Spleen (tissue), 11 donors: Measurements from ENCODE around the gene STYXL1. TPM values are rescaled to one million over a fixed set of nuclear protein-coding genes. Genes with fewer than 3 reads are reported as not detected.

Experiments used
- DNase-seq: peaks from one replicate; pipeline ENCODE4 v3.0.0-alpha.2; 2020
- H3K27ac ChIP-seq, 8 donors: fragments of 200-600 bp; sonication (generic) in 7 of 8; 1 replicate in 4 of 8; 2 replicates in 4 of 8; pipeline versions ENCODE4 v1.5.0 to v1.8.0; 2016 to 2021; ENCODE audit warnings: inconsistent platforms in 4 of 8, mild to moderate bottlenecking in 4 of 8, moderate library complexity in 1 of 8
- H3K27me3 ChIP-seq, 7 donors: fragments of 200-600 bp; sonication (generic) in 6 of 7; replicated peaks in 1 of 7; 1 replicate in 4 of 7; 2 replicates in 3 of 7; pipeline versions ENCODE4 v1.5.0 to v1.8.0; 2016 to 2021; ENCODE audit warnings: inconsistent platforms in 3 of 7, mild to moderate bottlenecking in 1 of 7
- H3K36me3 ChIP-seq, 6 donors: fragments of 200-600 bp; sonication (generic) in 5 of 6; 1 replicate in 4 of 6; 2 replicates in 2 of 6; pipeline versions ENCODE4 v1.5.0 to v1.8.0; 2016 to 2021; ENCODE audit warnings: inconsistent platforms in 2 of 6
- H3K4me1 ChIP-seq, 6 donors: fragments of 200-600 bp; sonication (generic) in 5 of 6; 1 replicate in 3 of 6; 2 replicates in 3 of 6; pipeline versions ENCODE4 v1.5.0 to v1.8.0; 2016 to 2021; ENCODE audit warnings: inconsistent platforms in 3 of 6
- H3K4me3 ChIP-seq, 8 donors: fragments of 200-600 bp; sonication (generic) in 7 of 8; 1 replicate in 4 of 8; 2 replicates in 4 of 8; pipeline versions ENCODE4 v1.5.0 to v1.8.0; 2016 to 2021; ENCODE audit warnings: inconsistent platforms in 4 of 8, mild to moderate bottlenecking in 4 of 8, moderate library complexity in 2 of 8
- H3K9me3 ChIP-seq, 8 donors: fragments of 200-600 bp; sonication (generic) in 7 of 8; 1 replicate in 4 of 8; 2 replicates in 4 of 8; pipeline versions ENCODE4 v1.5.0 to v1.8.0; 2016 to 2021; ENCODE audit warnings: inconsistent platforms in 4 of 8
- POLR2A ChIP-seq, 3 donors: fragments of 450-650 bp; IDR thresholded peaks; one replicate each; pipeline ENCODE4 v1.5.1; 2017; ENCODE audit warnings: antibody characterized with exemption in 3 of 3, mild to moderate bottlenecking in 1 of 3
- POLR2AphosphoS5 ChIP-seq, 3 donors: sonication (generic); formaldehyde crosslinking; IDR thresholded peaks; one replicate each; pipeline ENCODE4 v1.5.1; 2017; ENCODE audit warnings: antibody characterized with exemption in 3 of 3
- WGBS, 5 donors: extraction: QIAGEN DNeasy Blood & Tissue Kit in 3 of 5; methylation state at CpG; one replicate each; pipeline versions ENCODE4 v1.1.5 to v1.1.7; 2013 to 2018; 5-methylcytosine and 5-hydroxymethylcytosine counted together
- intact Hi-C: fragments of 100-400 bp; cut with DNase I; formaldehyde crosslinking; loops from one replicate; pipeline ENCODE4 v1.15.0; 2023; ENCODE audit warnings: low total_unique reads
- polyA plus RNA-seq, 3 donors: library from polyadenylated mRNA; stranded (reverse); fragments of 200-250 nt; gene quantifications; one replicate each; pipeline ENCODE4 v1.2.1, GENCODE V29; 2013
- total RNA-seq, 7 donors: library from RNA; depleted of rRNA in 3 of 7; stranded (reverse); fragments of >200 nt in 3 of 7; fragmentation: NEBNext Ultra II Directional in 4 of 7; extraction: Animal tissue kit (Norgen Biotek cat#: 25700) in 4 of 7; gene quantifications; one replicate each; pipeline versions ENCODE4 v1.1.0 to v1.2.1, GENCODE V29; 2016 to 2021
- TF ChIP-seq, protein P1 (sequence below), 11 experiments: fragments of 200-600 bp in 7 of 11; fragments of 450-650 bp in 4 of 11; sonication (generic) in 4 of 11; IDR thresholded peaks in 8 of 11; conservative IDR thresholded peaks in 3 of 11; 1 replicate in 7 of 11; 2 replicates in 4 of 11; pipeline versions ENCODE4 v1.4.0 to v1.8.0; 2016 to 2021; ENCODE audit warnings: antibody characterized with exemption in 11 of 11, inconsistent platforms in 4 of 11, mild to moderate bottlenecking in 1 of 11
- donor health status: healthy with polysubstance abuse.
- donor health status: DM: no; HTN: no; CAD: no; lungs with moderate emphysema.
- donor health status: DM: no; HTN: no; CAD: no.
- donor health status: Bipolar disorder and iron deficiency.
- donor health status: healthy.
- donor health status: DM: no; HTN: no; CAD: no.
- donor health status: DM: yes; HTN: yes; CAD: no.

Gene STYXL1
- total and polyA plus RNA-seq, 10 donors = 18.3 to 60.4 (median 34.4) TPM

DNA sequence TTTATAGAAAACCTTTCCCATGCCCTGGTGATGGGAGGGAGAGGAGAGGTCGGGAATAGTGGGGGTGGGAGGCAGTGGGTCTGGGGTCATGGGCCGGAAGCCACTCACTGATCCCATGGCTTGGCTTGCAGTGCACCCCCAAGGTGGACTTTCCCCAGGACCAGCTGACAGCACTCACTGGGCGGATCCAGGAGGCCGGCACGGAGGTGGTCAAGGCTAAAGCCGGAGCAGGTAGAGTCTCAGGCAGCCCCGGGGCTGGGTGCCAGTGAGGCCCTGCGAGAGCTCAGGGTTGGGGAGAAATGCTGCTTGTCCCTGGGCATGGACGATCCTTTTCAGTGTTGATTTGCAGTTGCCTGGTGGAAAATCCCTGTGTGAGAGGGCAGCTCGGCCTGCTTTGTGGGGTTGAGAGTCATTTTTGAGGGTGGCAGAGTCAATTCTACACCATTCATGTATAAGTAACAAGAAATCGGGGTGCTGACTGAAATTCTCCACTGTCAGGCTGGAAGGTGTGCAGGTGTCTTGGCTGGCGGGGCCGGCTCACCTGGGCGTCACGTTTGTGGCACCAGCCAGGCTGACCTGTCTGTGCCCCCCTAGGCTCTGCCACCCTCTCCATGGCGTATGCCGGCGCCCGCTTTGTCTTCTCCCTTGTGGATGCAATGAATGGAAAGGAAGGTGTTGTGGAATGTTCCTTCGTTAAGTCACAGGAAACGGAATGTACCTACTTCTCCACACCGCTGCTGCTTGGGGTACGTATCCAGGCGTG lies 16.6 kb upstream of the STYXL1 start:
- Histone ChIP-seq H3K27ac (no peak overlapping the region), H3K9me3 (no peaks in the 10 kb centered on the region), H3K4me3 (no peak overlapping the region), H3K27me3 (no peaks in the 10 kb centered on the region), H3K4me1 (peaks cover 0 to 9% (median 5%) of the 10 kb centered on the region in 6 donors), H3K36me3 (peaks cover 0 to 87% (median 84%) of the 10 kb centered on the region in 6 donors)
- intact Hi-C loops = no loop called here
- TF ChIP-seq POLR2AphosphoS5 (IDR thresholded peaks at IDR 0.05) = no peak
- TF ChIP-seq, protein P1, sequence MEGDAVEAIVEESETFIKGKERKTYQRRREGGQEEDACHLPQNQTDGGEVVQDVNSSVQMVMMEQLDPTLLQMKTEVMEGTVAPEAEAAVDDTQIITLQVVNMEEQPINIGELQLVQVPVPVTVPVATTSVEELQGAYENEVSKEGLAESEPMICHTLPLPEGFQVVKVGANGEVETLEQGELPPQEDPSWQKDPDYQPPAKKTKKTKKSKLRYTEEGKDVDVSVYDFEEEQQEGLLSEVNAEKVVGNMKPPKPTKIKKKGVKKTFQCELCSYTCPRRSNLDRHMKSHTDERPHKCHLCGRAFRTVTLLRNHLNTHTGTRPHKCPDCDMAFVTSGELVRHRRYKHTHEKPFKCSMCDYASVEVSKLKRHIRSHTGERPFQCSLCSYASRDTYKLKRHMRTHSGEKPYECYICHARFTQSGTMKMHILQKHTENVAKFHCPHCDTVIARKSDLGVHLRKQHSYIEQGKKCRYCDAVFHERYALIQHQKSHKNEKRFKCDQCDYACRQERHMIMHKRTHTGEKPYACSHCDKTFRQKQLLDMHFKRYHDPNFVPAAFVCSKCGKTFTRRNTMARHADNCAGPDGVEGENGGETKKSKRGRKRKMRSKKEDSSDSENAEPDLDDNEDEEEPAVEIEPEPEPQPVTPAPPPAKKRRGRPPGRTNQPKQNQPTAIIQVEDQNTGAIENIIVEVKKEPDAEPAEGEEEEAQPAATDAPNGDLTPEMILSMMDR (IDR thresholded peaks at IDR 0.05 in 8 of 11, conservative IDR thresholded peaks at IDR 0.05 in 3 of 11) = no peak
- TF ChIP-seq POLR2A (IDR thresholded peaks at IDR 0.05) = no peak
- WGBS, 5 donors = 93 to 98% (median 95%) methylated on average over 23 to 24 of the region's 24 CpGs
- peak; percentile 54 for DNase-seq

DNA sequence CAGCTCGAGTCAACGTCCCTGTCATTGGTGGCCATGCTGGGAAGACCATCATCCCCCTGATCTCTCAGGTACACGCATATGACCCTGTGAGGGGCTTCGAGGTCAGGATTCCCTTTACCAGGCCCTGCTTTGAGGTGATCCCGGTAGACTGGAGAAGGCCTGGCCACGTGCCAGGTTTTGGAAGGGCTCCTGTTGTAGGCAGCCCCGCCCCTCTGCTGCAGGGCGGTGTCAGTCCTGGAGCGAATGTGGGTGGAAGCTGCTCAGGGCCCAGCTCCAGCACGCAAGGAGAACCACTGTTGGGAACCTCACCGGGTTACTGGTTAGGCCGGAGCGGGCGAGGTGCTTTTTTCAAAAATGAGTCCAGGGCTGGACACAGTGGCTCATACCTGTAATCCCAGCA lies 15.7 kb upstream of the STYXL1 start:
- H3K27me3 ChIP-seq = no peaks in the 10 kb centered on the region
- intact Hi-C loops = no loop called here
- peak; percentile 58 for DNase-seq
- no peak overlapping the region for H3K4me3 ChIP-seq
- TF ChIP-seq POLR2AphosphoS5 (IDR thresholded peaks at IDR 0.05) = peak in 1 of 3 donors; percentile 5
- TF ChIP-seq, protein P1 (IDR thresholded peaks at IDR 0.05 in 8 of 11, conservative IDR thresholded peaks at IDR 0.05 in 3 of 11) = no peak
- peaks cover 0 to 6% (median 2%) of the 10 kb centered on the region in 6 donors for H3K4me1 ChIP-seq
- WGBS, 5 donors = 81 to 91% (median 90%) methylated on average over 8 to 14 of the region's 14 CpGs
- no peak overlapping the region for H3K27ac ChIP-seq
- H3K9me3 ChIP-seq = no peaks in the 10 kb centered on the region
- H3K36me3 ChIP-seq = peaks cover 3 to 96% (median 93%) of the 10 kb centered on the region in 6 donors

DNA sequence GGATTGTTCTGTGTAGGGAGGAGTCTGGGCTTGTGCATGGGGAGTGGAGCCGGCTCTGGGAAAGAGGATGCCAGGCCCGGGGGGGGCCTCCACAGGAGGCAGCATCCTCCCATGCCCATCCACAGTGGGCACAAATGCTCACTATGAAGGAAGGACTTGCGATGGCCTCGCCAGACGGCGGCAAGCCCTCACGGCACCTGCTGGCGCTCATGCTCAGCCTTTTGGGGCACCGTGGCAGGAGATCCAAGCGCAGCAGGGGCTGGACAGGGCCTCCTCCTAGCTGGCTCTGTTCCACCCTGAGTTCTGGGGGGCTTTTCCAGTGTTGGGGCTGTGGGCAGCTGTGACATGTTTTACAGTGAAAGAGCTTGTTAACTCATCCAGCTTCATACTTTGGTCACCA lies 15.3 kb upstream of the STYXL1 start:
- peaks cover 0 to 10% (median 4%) of the 10 kb centered on the region in 6 donors for H3K4me1 ChIP-seq
- no peaks in the 10 kb centered on the region for H3K9me3 ChIP-seq
- intact Hi-C loops = no loop called here
- WGBS, 5 donors = 92 to 98% (median 95%) methylated on average over 2 to 10 of the region's 10 CpGs
- no peak for DNase-seq
- H3K27me3 ChIP-seq = no peaks in the 10 kb centered on the region
- TF ChIP-seq POLR2A (IDR thresholded peaks at IDR 0.05) = no peak
- TF ChIP-seq POLR2AphosphoS5 (IDR thresholded peaks at IDR 0.05) = peak in 1 of 3 donors; percentile 38
- H3K4me3 ChIP-seq = no peak overlapping the region
- no peak overlapping the region for H3K27ac ChIP-seq
- peaks cover 3 to 100% (median 97%) of the 10 kb centered on the region in 6 donors for H3K36me3 ChIP-seq

DNA sequence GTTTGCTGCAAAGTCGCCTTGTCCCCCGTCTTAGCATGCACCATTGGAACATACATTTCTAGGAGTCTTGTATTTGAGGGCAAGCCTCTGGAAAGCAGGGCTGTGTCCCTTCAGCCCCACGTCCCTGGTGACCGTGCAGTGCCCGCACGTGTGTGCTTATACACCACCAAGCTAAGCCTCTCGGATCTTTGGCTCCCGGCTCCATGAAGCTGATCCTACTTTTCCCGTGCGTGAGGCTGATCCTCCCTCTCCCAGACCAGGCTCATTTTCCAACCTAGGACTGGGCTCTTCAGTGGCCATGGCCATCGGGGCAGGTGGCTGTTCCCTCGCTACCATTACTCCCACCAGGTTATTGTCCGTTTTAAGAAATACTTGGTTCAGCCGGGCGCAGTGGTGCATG lies 14.5 kb upstream of the STYXL1 start:
- no peaks in the 10 kb centered on the region for H3K27me3 ChIP-seq
- H3K4me3 ChIP-seq = no peak overlapping the region
- H3K9me3 ChIP-seq = no peaks in the 10 kb centered on the region
- TF ChIP-seq POLR2AphosphoS5 (IDR thresholded peaks at IDR 0.05) = peak in 1 of 3 donors; percentile 21
- TF ChIP-seq POLR2A (IDR thresholded peaks at IDR 0.05) = no peak
- TF ChIP-seq, protein P1 (IDR thresholded peaks at IDR 0.05 in 8 of 11, conservative IDR thresholded peaks at IDR 0.05 in 3 of 11) = no peak
- H3K27ac ChIP-seq = no peak overlapping the region
- 92 to 97% (median 96%) methylated on average over 15 of the region's 15 CpGs for WGBS, 5 donors
- no peak for DNase-seq
- peaks cover 3 to 100% (median 100%) of the 10 kb centered on the region in 6 donors for H3K36me3 ChIP-seq
- intact Hi-C loops = no loop called here
- H3K4me1 ChIP-seq = peaks cover 0 to 17% (median 7%) of the 10 kb centered on the region in 6 donors
